ENCODE measurements around the gene PLXNA4. TPM values are rescaled to one million over a fixed set of nuclear protein-coding genes. Genes with fewer than 3 reads are reported as not detected.

The PLXNA4 gene
- total RNA-seq, 1 donor from 2014 or later: 17.6 TPM

- intact Hi-C loops (cut with DNase I): no loop called here
- no peak for DNase-seq (ENCODE audit: missing footprints)
Observed at GRCh38 chr7:132520591-132521280, 55.5 kb downstream of the PLXNA4 start.

GRCh38 chr7:132519936-132520335 lies 56.3 kb downstream of the PLXNA4 start:
- no peak for DNase-seq (ENCODE audit: missing footprints)
- ATAC-seq: peak; percentile 67
- intact Hi-C loops (cut with DNase I): loop anchor here (5.0 kb wide), 1 partner anchor 78 kb away; no protein-coding TSS in a partner anchor

More at GRCh38 chr7:132520591-132521280, 55.5 kb downstream of the PLXNA4 start:
- ATAC-seq: no peak

GRCh38 chr7:132518839-132519173 lies 57.5 kb downstream of the PLXNA4 start:
- no peak for DNase-seq (ENCODE audit: missing footprints)
- intact Hi-C loops (cut with DNase I): loop anchor here (5.0 kb wide), 1 partner anchor 77 kb away; no protein-coding TSS in a partner anchor
- no peak for ATAC-seq

- intact Hi-C loops (cut with DNase I): loop anchor here (5.0 kb wide), 1 partner anchor 76 kb away; no protein-coding TSS in a partner anchor
- DNase-seq (ENCODE audit: missing footprints): no peak
- no peak for ATAC-seq
Observed at GRCh38 chr7:132518102-132518838, 58.0 kb downstream of the PLXNA4 start.

- ATAC-seq (peak; percentile 77), DNase-seq (ENCODE audit: missing footprints) (no peak)
- intact Hi-C loops (cut with DNase I): loop anchor here (5.0 kb wide), 1 partner anchor 74 kb away; no protein-coding TSS in a partner anchor
Observed at GRCh38 chr7:132516042-132516840, 60.0 kb downstream of the PLXNA4 start.

- no peak for DNase-seq (ENCODE audit: missing footprints)
- intact Hi-C loops (cut with DNase I): loop anchor here (5.0 kb wide), 1 partner anchor 73 kb away; no protein-coding TSS in a partner anchor
Observed at GRCh38 chr7:132515181-132515580, 61.1 kb downstream of the PLXNA4 start.

GRCh38 chr7:132514430-132514829 lies 61.8 kb downstream of the PLXNA4 start:
- intact Hi-C loops (cut with DNase I): no loop called here
- ATAC-seq (no peak), DNase-seq (ENCODE audit: missing footprints) (no peak)

More at GRCh38 chr7:132515181-132515580, 61.1 kb downstream of the PLXNA4 start:
- no peak for ATAC-seq

- intact Hi-C loops (cut with DNase I): no loop called here
- DNase-seq (ENCODE audit: missing footprints) (no peak), ATAC-seq (no peak)
Observed at GRCh38 chr7:132511921-132512320, 64.3 kb downstream of the PLXNA4 start.

GRCh38 chr7:132511387-132511786 lies 64.9 kb downstream of the PLXNA4 start:
- DNase-seq (ENCODE audit: missing footprints) (no peak), ATAC-seq (no peak)
- intact Hi-C loops (cut with DNase I): no loop called here

- intact Hi-C loops (cut with DNase I): no loop called here
- ATAC-seq: no peak
- no peak for DNase-seq (ENCODE audit: missing footprints)
Observed at GRCh38 chr7:132509643-132510042, 66.6 kb downstream of the PLXNA4 start.

GRCh38 chr7:132508724-132509353 lies 67.4 kb downstream of the PLXNA4 start:
- ATAC-seq (peak; percentile 74), DNase-seq (ENCODE audit: missing footprints) (no peak)
- intact Hi-C loops (cut with DNase I): no loop called here

- no peak for ATAC-seq
- no peak for DNase-seq (ENCODE audit: missing footprints)
- intact Hi-C loops (cut with DNase I): loop anchor here (5.0 kb wide), 2 partner anchors 72 to 103 kb away; partner anchors contain the start of gene PLXNA4
Observed at GRCh38 chr7:132504852-132505251, 71.4 kb downstream of the PLXNA4 start.

GRCh38 chr7:132504071-132504470 lies 72.2 kb downstream of the PLXNA4 start:
- DNase-seq (ENCODE audit: missing footprints): no peak
- no peak for ATAC-seq
- intact Hi-C loops (cut with DNase I): loop anchor here (5.0 kb wide), 2 partner anchors 73 to 102 kb away; partner anchors contain the start of gene PLXNA4

- ATAC-seq (no peak), DNase-seq (ENCODE audit: missing footprints) (no peak)
- intact Hi-C loops (cut with DNase I): loop anchor here (5.0 kb wide), 2 partner anchors 74 to 101 kb away; partner anchors contain the start of gene PLXNA4
Observed at GRCh38 chr7:132503415-132503814, 72.9 kb downstream of the PLXNA4 start.

- DNase-seq (ENCODE audit: missing footprints) (no peak), ATAC-seq (no peak)
- intact Hi-C loops (cut with DNase I): loop anchor here (2.0 to 5.0 kb wide), 3 partner anchors 75 to 183 kb away; partner anchors contain the start of gene PLXNA4
Observed at GRCh38 chr7:132501956-132502355, 74.3 kb downstream of the PLXNA4 start.

- peak; percentile 80 for DNase-seq (ENCODE audit: missing footprints)
- intact Hi-C loops (cut with DNase I): loop anchor here (2.0 to 5.0 kb wide), 3 partner anchors 76 to 182 kb away; partner anchors contain the start of gene PLXNA4
- peak; percentile 85 for ATAC-seq
Observed at GRCh38 chr7:132500727-132501440, 75.4 kb downstream of the PLXNA4 start.

GRCh38 chr7:132499487-132499886 lies 76.8 kb downstream of the PLXNA4 start:
- intact Hi-C loops (cut with DNase I): no loop called here

GRCh38 chr7:132499065-132499464 lies 77.2 kb downstream of the PLXNA4 start:
- DNase-seq (ENCODE audit: missing footprints) (no peak), ATAC-seq (no peak)
- intact Hi-C loops (cut with DNase I): no loop called here

More at GRCh38 chr7:132499487-132499886, 76.8 kb downstream of the PLXNA4 start:
- ATAC-seq (no peak), DNase-seq (ENCODE audit: missing footprints) (no peak)

Data from Right ventricle myocardium inferior (tissue), 1 donor.